CD14-positive monocyte (primary cell): ENCODE results near the gene STH. TPM values are rescaled to one million over a fixed set of nuclear protein-coding genes. Genes with fewer than 3 reads are reported as not detected.

ENCODE experiments used
- DNase-seq, 3 donors: peaks; one replicate each; pipeline ENCODE4 v3.0.0-alpha.2; 2011 to 2022
- H2AFZ ChIP-seq: 2 replicates; pipeline ENCODE4 v1.6.0; 2012; ENCODE audit warnings: mild to moderate bottlenecking, low read depth, low read length, inconsistent platforms; ENCODE audit not compliant: insufficient read depth, poor library complexity, severe bottlenecking
- H3K27ac ChIP-seq, 2 donors: 1 replicate in 1 of 2; 2 replicates in 1 of 2; pipeline ENCODE4 v1.5.1; 2012 to 2013; ENCODE audit warnings: low read length in 2 of 2, control low read depth in 1 of 2, inconsistent platforms in 1 of 2, low read depth in 1 of 2, mild to moderate bottlenecking in 1 of 2
- H3K27me3 ChIP-seq, 2 donors: one replicate each; pipeline versions ENCODE4 v1.6.0 to v1.6.1; 2011 to 2013; ENCODE audit warnings: low read length in 2 of 2; ENCODE audit not compliant: control insufficient read depth in 2 of 2, insufficient read depth in 2 of 2
- H3K36me3 ChIP-seq, 2 donors: replicated peaks in 1 of 2; 1 replicate in 1 of 2; 2 replicates in 1 of 2; pipeline versions ENCODE4 v1.5.1 to v1.6.1; 2012 to 2013; ENCODE audit warnings: low read length in 2 of 2, control low read depth in 1 of 2, inconsistent platforms in 1 of 2, mild to moderate bottlenecking in 1 of 2; ENCODE audit not compliant: insufficient read depth in 2 of 2, control insufficient read depth in 1 of 2
- H3K4me1 ChIP-seq, 2 donors: 1 replicate in 1 of 2; 2 replicates in 1 of 2; pipeline versions ENCODE4 v1.5.1 to v1.6.1; 2012 to 2013; ENCODE audit warnings: low read length in 2 of 2, control low read depth in 1 of 2, inconsistent platforms in 1 of 2, mild to moderate bottlenecking in 1 of 2, moderate library complexity in 1 of 2; ENCODE audit not compliant: insufficient read depth in 2 of 2, control insufficient read depth in 1 of 2
- H3K4me2 ChIP-seq: replicated peaks from 2 replicates; pipeline ENCODE3; 2012; ENCODE audit warnings: low read length, moderate library complexity, mild to moderate bottlenecking; ENCODE audit not compliant: poor library complexity, severe bottlenecking; ENCODE audit errors: extremely low read depth
- H3K4me3 ChIP-seq, 3 experiments: fragments of 200-600 bp in 1 of 3; sonication (generic) in 1 of 3; replicated peaks in 1 of 3; 1 replicate in 2 of 3; 2 replicates in 1 of 3; pipeline ENCODE4 v1.5.1; 2011 to 2013; ENCODE audit warnings: low read length in 3 of 3, mild to moderate bottlenecking in 3 of 3, control low read depth in 2 of 3, low read depth in 2 of 3, inconsistent platforms in 1 of 3, moderate library complexity in 1 of 3
- H3K79me2 ChIP-seq: 2 replicates; pipeline ENCODE4 v1.6.0; 2012; ENCODE audit warnings: mild to moderate bottlenecking, control low read depth, inconsistent platforms, low read length, moderate library complexity; ENCODE audit not compliant: insufficient read depth
- H3K9ac ChIP-seq: 2 replicates; pipeline ENCODE4 v1.6.0; 2017; ENCODE audit warnings: low read length, mild to moderate bottlenecking; ENCODE audit not compliant: insufficient read depth, poor library complexity, severe bottlenecking
- H3K9me3 ChIP-seq, 2 donors: replicated peaks in 1 of 2; 1 replicate in 1 of 2; 2 replicates in 1 of 2; pipeline versions ENCODE4 v1.5.1 to v1.6.1; 2012 to 2013; ENCODE audit warnings: low read length in 2 of 2, control low read depth in 1 of 2; ENCODE audit not compliant: control insufficient read depth in 1 of 2, insufficient read depth in 1 of 2
- H4K20me1 ChIP-seq: 2 replicates; pipeline ENCODE4 v1.6.0; 2012; ENCODE audit warnings: mild to moderate bottlenecking, low read length, control low read depth, moderate library complexity; ENCODE audit not compliant: insufficient read depth
- H3K27ac Mint-ChIP-seq, 7 donors: one replicate each; pipeline ENCODE4 v1.8.0; 2020; ENCODE audit warnings: mild to moderate bottlenecking in 7 of 7, mixed read lengths in 7 of 7, moderate library complexity in 6 of 7, inconsistent platforms in 2 of 7
- H3K27me3 Mint-ChIP-seq, 3 donors: one replicate each; pipeline ENCODE4 v1.8.0; 2021 to 2022; ENCODE audit warnings: low read depth in 3 of 3, mild to moderate bottlenecking in 3 of 3, mixed read lengths in 3 of 3, moderate library complexity in 3 of 3, inconsistent platforms in 1 of 3
- H3K36me3 Mint-ChIP-seq, 2 donors: one replicate each; pipeline ENCODE4 v1.8.0; 2020; ENCODE audit warnings: mixed read lengths in 2 of 2, inconsistent platforms in 1 of 2, mild to moderate bottlenecking in 1 of 2
- H3K4me1 Mint-ChIP-seq: one replicate; pipeline ENCODE4 v1.8.0; 2020; ENCODE audit warnings: mild to moderate bottlenecking, mixed read lengths
- H3K4me3 Mint-ChIP-seq, 2 donors: one replicate each; pipeline ENCODE4 v1.8.0; 2020; ENCODE audit warnings: mild to moderate bottlenecking in 2 of 2, mixed read lengths in 2 of 2, moderate library complexity in 1 of 2
- H3K9me3 Mint-ChIP-seq, 7 donors: one replicate each; pipeline ENCODE4 v1.8.0; 2020 to 2022; ENCODE audit warnings: mixed read lengths in 7 of 7, mild to moderate bottlenecking in 6 of 7, moderate library complexity in 6 of 7, inconsistent platforms in 2 of 7
- WGBS: methylation state at CpG from one replicate; pipeline ENCODE4 v1.1.5; 2013; ENCODE audit warnings: missing lambda C conversion rate; ENCODE audit not compliant: insufficient coverage; 5-methylcytosine and 5-hydroxymethylcytosine counted together
- intact Hi-C, 2 donors: fragments of 100-400 bp; cut with micrococcal nuclease; formaldehyde crosslinking; loops; one replicate each; pipeline versions ENCODE4 v1.15.0 to v1.15.1; 2023
- polyA plus RNA-seq, 3 donors: library from polyadenylated mRNA; depleted of rRNA in 1 of 3; unstranded in 2 of 3; stranded (reverse) in 1 of 3; fragments of 300-500 nt in 2 of 3; fragments of >200 nt in 1 of 3; fragmentation: Illumina TruSeq in 2 of 3; gene quantifications; 1 replicate in 2 of 3; 2 replicates in 1 of 3; pipeline ENCODE4 v1.2.3, GENCODE V29; 2012 to 2021
- TF ChIP-seq, protein P1 (sequence below): fragments of 200-600 bp; IDR thresholded peaks from one replicate; pipeline ENCODE4 v1.8.0; 2022; ENCODE audit warnings: antibody characterized with exemption, mild to moderate bottlenecking

The STH gene
- polyA plus RNA-seq, 3 donors = not detected

DNA sequence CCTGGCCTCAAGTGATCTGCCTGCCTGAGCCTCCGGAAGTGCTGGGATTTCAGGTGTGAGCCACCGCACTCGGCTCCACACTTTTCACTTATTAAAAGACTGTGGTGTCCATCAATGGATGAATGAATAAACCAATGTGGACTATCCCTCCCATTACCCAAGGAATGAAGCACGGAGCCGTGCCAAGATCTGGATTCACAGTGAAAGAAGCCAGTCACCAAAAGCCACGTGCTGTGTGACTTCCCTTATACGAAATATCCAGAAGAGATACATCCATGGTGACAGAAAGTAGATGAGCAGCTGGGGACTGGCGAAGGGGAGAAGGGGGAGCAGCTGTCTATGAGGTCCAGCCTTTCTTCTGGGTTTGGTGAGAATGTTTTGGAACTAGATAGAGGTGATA is 48.2 kb upstream of the STH start:
- H3K4me1 ChIP-seq = peaks cover 4 to 6% of the 10 kb centered on the region in 2 donors
- no CpG with 5 or more reads among the region's 8 CpGs for WGBS
- Mint-ChIP-seq H3K27me3 (peaks cover 29 to 37% (median 37%) of the 10 kb centered on the region in 3 donors), H3K9me3 (peaks cover 0 to 2% (median 0%) of the 10 kb centered on the region in 7 donors), H3K27ac (no peak overlapping the region), H3K4me3 (peak overlapping the region in 1 of 2 donors; percentile 33), H3K36me3 (no peaks in the 10 kb centered on the region), H3K4me1 (peaks cover 6% of the 10 kb centered on the region)
- H3K79me2 ChIP-seq = no peaks in the 10 kb centered on the region
- no peak overlapping the region for H2AFZ ChIP-seq
- H3K4me3 ChIP-seq = no peak overlapping the region
- TF ChIP-seq, protein P1, sequence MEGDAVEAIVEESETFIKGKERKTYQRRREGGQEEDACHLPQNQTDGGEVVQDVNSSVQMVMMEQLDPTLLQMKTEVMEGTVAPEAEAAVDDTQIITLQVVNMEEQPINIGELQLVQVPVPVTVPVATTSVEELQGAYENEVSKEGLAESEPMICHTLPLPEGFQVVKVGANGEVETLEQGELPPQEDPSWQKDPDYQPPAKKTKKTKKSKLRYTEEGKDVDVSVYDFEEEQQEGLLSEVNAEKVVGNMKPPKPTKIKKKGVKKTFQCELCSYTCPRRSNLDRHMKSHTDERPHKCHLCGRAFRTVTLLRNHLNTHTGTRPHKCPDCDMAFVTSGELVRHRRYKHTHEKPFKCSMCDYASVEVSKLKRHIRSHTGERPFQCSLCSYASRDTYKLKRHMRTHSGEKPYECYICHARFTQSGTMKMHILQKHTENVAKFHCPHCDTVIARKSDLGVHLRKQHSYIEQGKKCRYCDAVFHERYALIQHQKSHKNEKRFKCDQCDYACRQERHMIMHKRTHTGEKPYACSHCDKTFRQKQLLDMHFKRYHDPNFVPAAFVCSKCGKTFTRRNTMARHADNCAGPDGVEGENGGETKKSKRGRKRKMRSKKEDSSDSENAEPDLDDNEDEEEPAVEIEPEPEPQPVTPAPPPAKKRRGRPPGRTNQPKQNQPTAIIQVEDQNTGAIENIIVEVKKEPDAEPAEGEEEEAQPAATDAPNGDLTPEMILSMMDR = no peak
- no peak overlapping the region for H3K4me2 ChIP-seq
- no peaks in the 10 kb centered on the region for H3K9me3 ChIP-seq
- peaks cover 0 to 22% of the 10 kb centered on the region in 2 donors for H3K27me3 ChIP-seq
- no peaks in the 10 kb centered on the region for H4K20me1 ChIP-seq
- no peaks in the 10 kb centered on the region for H3K36me3 ChIP-seq
- no peak overlapping the region for H3K9ac ChIP-seq
- DNase-seq = no peak
- intact Hi-C loops = no loop called here
- H3K27ac ChIP-seq = no peak overlapping the region

DNA sequence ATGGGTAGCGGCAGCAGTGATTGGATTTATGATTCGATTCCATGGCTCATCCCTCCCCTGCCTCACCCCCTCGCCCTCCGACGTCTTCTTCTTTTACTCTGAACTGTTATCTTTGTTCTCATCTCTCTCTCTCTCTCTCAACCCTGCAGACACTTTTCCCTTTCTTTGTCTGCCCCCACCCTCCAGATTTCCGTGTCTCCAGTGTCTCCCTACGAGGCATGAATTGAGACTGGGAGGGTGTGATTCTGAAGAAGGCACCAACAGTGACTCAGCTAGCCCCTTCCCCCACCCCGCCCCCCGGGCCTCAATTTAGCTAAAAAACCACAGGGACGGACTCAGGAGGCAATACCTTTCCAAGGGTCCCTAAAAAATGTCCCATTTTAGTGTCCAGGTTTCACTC is 47.6 kb upstream of the STH start:
- Histone ChIP-seq H3K9me3 (no peaks in the 10 kb centered on the region), H3K4me3 (no peak overlapping the region), H3K27ac (no peak overlapping the region), H3K9ac (no peak overlapping the region), H3K27me3 (peaks cover 0 to 22% of the 10 kb centered on the region in 2 donors), H3K36me3 (no peaks in the 10 kb centered on the region), H4K20me1 (no peaks in the 10 kb centered on the region), H3K4me1 (peaks cover 4 to 6% of the 10 kb centered on the region in 2 donors), H2AFZ (no peak overlapping the region), H3K79me2 (no peaks in the 10 kb centered on the region), H3K4me2 (no peak overlapping the region)
- DNase-seq = no peak
- 80% methylated on average over 1 of the region's 10 CpGs for WGBS
- Mint-ChIP-seq H3K36me3 (no peaks in the 10 kb centered on the region), H3K4me3 (no peak overlapping the region), H3K9me3 (peaks cover 0 to 2% (median 0%) of the 10 kb centered on the region in 7 donors), H3K4me1 (peaks cover 6% of the 10 kb centered on the region), H3K27me3 (peaks cover 27 to 39% (median 35%) of the 10 kb centered on the region in 3 donors), H3K27ac (no peak overlapping the region)
- TF ChIP-seq, protein P1 = no peak
- intact Hi-C loops = no loop called here
